Measurements from ENCODE around the gene CA7.

GRCh38 chr16:66888647-66889615 is 44.7 kb downstream of the CA7 start:
- no peak for TF ChIP-seq CTCF (IDR thresholded peaks at IDR 0.05)
- TF ChIP-seq POLR2A (IDR thresholded peaks at IDR 0.05) = no peak
- no peak for TF ChIP-seq EP300 (IDR thresholded peaks at IDR 0.05; ENCODE audit: low read depth)

All from transverse colon (tissue), 3 donors.